Activated CD4-positive, alpha-beta T cell treated with anti-CD3 and anti-CD28 coated beads, Interleukin-2, amount 50 U/mL, for 24 hours (primary cell): ENCODE results near the gene FNTB.

Source experiments
- DNase-seq, 2 donors: peaks; one replicate each; pipeline ENCODE4 v3.0.0-alpha.2; 2020; ENCODE audit warnings: low read depth in 1 of 2, low spot score in 1 of 2

The FNTB gene

GRCh38 chr14:64979336-64980074 lies 7.2 kb upstream of the FNTB start:
- DNase-seq = no peak

- DNase-seq = peak in 1 of 2 donors; percentile 26
These were observed 3.0 kb upstream of the FNTB start for GRCh38 chr14:64983439-64984310.

DNA sequence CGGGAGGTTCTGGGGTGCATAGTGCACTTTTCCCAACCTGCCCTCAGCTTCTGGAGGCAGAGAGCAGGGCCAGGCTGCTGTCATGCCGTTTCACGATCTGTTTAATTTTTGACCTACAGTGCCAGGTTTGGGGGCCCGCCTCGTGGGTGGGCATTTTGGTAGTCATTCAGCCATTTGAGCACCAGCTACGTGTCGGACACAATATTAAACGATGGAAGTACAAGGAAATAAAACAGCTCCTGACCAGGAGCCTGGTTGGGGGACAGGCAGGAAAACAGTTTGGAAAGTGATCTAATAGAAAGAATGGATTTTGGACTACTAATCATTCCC lies 708 bp downstream of the FNTB start:
- DNase-seq = no peak

DNA sequence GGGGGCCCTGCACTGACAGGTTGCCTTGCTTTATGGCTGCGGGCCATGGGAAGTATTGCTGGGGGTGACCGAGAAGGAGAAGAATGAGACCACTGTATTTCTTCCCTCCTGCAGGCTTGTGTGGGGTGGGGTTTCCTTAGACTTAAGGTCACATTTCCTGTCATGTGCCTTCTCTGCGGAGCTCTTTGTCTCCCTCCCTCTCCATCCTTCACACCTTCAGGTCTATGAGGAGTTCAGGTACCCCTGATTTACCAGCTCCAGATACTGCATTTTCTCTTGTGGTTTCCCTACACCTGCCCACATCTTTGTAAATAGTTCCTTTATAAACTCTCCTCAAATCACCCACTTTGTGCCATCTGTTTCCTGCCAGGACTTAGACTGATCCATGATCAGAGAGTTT lies 3.6 kb downstream of the FNTB start:
- DNase-seq = no peak

- no peak for DNase-seq
These were observed 4.2 kb downstream of the FNTB start for GRCh38 chr14:64990939-64991338.

GRCh38 chr14:64992328-64992885 lies 5.7 kb downstream of the FNTB start:
- DNase-seq = no peak

DNA sequence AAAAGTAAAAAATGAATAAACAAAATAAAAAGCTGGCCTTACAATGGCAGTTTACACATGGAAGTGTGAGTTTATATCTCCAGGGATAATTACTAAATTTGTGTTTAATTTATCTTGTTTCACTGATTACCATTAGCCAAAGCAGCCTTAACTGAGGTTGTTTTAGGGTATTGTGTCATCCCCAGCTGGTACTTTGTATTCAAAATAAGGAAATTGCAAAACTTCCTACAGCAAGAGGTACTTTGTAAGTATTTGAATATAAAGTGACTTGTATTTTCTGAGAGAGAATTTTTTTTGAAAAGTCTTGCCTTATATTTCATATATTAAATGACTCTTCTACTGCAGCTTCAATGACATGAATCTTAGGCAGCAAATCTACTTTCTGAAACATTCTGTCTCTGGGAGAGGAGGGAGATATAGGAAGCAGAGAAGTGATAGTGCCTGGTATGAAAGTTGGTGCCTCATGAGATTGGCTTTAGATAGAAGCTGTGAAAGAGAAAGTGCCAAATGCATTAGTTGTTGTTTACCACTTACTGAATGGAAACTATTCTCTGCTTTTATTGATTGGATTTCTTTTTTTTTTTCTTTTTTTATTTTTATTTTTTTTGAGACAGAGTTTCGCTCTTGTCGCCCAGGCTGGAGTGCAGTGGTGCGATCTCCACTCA lies 6.7 kb downstream of the FNTB start:
- DNase-seq = no peak

DNA sequence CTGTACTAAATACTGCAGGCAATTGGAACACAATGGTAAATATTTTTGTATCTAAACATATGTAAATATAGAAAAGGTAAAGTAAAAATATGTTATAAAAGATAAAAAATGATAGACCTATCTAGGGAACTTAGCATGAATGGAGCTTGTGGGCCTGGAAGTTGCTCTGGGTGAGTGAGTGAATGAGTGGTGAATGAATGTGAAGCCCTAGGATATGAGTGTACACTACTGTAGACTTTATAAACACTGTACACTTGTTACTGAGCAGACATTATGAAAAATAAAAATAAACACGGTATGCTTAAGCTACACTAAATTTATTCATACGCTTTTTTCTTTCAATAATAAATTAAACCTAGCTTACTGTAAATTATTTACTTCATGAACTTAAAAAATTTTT lies 7.8 kb downstream of the FNTB start:
- DNase-seq = no peak

- no peak for DNase-seq
These were observed 8.6 kb downstream of the FNTB start for GRCh38 chr14:64995291-64995690.

- DNase-seq = no peak
These were observed 10.6 kb downstream of the FNTB start for GRCh38 chr14:64997108-64997794.

- no peak for DNase-seq
These were observed 11.8 kb downstream of the FNTB start for GRCh38 chr14:64998455-64998931.

DNA sequence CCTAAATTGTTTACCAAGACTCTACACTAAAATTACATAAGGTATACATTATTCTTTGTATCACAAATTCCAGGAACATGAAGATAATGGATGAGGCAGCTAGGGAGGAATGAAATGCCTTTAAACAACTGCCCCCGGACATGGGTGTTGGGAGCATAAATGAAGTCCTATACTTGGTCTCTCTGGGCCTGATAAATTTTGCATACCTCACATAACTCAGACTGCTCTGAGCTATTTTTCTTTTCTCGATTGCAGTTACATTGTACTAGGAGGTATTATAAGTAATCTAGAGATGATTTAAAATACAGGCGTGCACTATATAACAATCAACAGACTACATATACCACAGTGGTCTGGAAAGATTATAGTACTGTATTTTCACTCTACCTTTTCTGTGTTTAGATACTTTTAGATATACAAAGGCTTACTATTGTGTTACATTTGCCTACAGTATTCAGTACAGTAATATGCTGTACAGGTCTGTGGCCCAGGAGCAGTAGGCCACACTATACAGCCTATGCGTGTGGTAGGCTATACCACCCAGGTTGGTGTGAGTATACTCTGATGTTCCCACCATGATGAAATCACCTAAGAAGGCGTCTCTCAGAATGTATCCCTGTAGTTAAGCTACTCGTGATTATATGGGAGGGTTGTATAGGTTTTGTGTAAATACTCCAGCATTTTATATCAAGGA lies 14.3 kb downstream of the FNTB start:
- no peak for DNase-seq

GRCh38 chr14:65001723-65002122 lies 15.0 kb downstream of the FNTB start:
- no peak for DNase-seq

DNA sequence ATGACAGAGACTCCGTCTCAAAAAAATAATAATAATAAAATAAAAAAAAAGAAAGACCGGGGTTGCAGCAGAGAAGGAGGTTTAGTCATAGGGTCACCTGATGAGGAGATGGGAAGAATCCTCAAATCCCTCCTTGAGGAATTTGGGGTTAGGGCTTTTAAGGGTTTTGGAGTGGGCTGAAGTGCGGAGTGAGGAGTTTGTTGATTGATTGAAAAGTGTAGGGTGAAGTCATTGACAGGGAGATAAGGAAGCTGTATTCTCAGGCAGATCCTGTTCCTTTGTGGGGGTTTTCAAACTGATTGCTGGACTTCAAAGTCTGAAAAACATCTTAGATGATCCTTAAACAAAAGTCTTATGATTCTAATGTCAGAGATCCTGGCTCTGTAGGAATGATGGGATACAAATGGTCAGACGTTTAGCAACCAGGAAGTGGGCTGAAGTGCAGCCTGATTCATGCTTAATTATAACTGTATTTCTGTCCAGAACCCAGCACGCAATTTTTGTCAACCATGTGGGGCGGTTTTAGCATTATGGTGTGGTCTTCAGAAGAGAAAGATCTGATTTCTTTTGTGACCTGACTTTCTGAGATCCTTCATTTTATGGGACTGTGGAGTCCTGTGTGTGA lies 16.0 kb downstream of the FNTB start:
- DNase-seq = no peak

- no peak for DNase-seq
These were observed 16.7 kb downstream of the FNTB start for GRCh38 chr14:65003394-65003793.

GRCh38 chr14:65006261-65006721 lies 19.6 kb downstream of the FNTB start:
- no peak for DNase-seq

DNA sequence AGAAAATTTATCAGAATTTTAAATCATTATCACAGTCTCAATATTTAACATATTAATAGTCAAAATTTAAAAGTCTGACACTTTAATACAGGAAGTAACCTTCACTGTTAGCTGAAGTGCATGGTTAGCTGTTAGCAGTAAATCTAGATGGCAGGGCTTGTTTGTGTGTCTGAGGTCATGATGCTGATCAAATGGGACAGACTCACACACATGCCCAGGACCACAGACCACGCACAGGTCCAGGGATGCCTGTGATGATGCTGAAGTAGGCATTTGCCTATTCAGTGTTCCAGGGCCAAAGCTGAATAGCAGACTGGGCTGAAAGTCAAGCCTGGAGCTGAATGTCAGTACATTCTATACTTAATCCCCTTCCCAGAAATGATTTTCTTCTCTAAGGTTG lies 20.5 kb downstream of the FNTB start:
- DNase-seq = no peak

GRCh38 chr14:65010211-65010931 lies 23.7 kb downstream of the FNTB start:
- DNase-seq = no peak

GRCh38 chr14:65011538-65011937 lies 24.8 kb downstream of the FNTB start:
- no peak for DNase-seq
